Stimulated activated CD4-positive, alpha-beta T cell treated with anti-CD3 and anti-CD28 coated beads, Interleukin-15, amount 100 ng/mL, for 24 hours (primary cell): ENCODE data around the gene DNAH3.
A peak's percentile ranks its signal among the peaks of the same experiment; 100 is the strongest.
"Not testable (repeated sequence)": the region's sequence is repeated elsewhere in the genome, so short reads cannot be mapped to it uniquely, and the experiment has no call there.

Experiments
- DNase-seq: peaks from one replicate; pipeline ENCODE4 v3.0.0-alpha.2; 2020

Gene DNAH3

DNA sequence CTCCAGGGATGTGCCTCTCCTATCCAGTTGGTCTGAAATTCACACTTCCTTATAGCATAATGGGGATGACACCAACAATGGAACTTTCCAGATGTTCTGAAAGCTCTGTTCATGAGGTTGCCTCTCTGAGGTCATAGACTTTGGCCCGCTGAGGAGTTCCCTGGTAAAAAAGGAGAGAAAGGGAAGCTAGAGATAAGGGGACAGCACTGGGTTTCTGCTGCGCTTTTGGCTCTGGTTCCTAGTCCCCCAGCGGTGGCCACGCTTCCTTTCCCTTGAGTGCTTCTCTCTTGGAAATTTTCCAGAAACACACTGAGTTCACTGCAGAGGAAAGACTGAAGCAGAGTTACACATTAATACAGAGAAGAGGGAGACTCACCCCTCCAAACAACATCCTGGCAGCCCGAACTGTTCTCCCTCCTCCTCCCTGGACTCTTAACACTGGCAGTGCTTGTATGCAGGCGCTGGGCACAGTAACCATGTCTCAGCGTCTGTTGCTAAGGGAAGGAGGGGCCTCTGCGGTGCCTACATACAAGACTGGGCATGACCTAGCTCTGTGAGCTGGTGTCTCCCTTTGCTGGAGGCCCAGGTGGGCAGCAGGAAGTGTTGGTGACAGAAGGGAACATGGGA is at the start of gene DNAH3:
DNAH3 (minus strand) TSS at position 472 of the 627 bp plus-strand sequence. CDS start 527 bp downstream, outside the sequence.
- DNase-seq, result no peak

DNA sequence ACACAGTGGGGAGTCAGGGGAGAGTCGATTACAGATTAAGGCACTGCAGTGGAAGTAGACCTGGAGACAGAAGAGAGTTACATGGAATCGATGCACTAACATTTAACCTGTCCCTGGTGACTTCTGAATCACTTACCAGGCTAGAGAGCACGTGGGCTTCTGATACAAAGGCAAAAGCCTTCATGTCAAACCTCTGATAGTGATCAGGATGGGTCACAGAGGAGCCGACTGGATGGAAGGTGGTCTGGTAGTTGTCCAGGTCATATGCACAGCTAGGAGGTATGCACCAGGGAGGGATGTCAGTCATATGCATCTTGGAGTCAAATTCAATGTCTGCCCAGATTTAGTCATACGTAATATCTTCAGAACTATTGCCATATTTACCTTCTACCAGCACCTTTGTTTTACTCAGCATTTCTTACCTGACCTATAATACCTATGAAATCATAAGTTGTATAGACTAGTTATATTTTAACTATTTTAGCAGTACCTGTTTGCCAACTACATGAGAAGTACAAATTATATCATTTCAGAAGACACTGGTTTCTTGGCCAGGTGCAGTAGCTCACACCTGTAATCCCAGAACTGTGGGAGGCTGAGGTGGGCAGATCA is 49.1 kb upstream of the DNAH3 start:
- no peak for DNase-seq

DNA sequence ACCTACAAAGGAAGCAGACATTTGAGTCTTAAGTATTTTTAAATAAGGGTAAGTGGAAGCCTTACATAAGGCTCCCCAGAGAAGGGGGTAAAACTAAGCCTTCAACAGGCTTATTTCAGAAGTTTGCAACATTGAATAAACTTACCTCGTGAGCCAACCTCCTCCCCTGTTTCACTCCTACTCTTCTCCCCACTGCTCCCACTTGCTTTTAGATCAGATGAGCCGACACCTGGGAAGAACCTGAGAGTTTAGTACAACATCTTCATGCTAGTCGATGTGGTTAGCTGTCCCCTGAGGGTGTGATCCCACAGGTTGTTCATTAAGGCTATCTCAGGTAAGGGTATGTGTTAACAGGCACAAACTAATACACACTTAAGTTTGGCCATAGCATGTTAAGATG is 47.0 kb upstream of the DNAH3 start:
- DNase-seq, result no peak

DNA sequence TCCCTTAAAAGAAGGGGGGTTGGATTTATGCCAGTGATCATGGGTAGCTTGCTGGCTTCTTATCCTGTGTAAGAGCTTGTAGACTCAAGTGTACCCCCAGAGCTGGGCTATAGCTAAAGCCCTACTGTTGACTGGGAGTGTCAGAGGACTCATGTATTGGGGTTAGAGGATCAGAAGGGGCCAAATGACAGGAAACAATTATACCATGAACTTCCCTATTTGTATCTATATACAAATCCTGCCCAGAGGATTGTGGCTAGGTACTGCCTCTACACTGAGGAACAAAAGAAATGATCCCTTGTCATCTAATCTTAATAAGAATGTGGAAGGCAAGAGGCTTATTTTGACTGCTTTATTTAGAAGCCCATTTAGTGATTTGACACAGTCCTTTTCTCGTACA is 46.5 kb upstream of the DNAH3 start:
- DNase-seq, result no peak

- not testable (repeated sequence) for DNase-seq
These were observed 44.7 kb upstream of the DNAH3 start for GRCh38 chr16:21195330-21195729.

DNA sequence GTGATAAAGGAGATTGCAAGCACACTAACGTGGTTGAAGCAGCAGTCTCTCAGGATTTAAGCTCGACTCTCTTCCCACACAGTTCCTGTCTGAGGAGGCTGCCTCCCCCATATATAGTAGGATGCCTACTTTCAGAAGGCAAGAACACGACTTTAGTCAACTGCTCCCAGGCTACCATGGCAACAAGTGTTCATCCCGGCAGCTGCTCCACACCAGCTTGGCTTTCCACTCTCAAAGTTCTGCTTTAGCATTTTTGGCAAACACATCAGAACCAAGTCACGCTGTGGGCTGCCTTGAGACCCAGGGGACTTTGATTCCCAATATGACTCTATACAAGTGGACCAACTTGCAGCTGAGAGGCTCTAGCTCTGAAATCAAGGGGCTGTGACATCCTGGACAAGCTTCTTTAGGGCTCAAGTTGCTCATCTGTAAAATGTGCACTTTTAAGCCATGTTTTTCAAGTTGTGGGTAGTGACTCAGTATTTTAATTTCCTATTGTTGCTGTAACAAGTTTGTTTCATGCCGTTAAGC is 44.2 kb upstream of the DNAH3 start:
- DNase-seq, result no peak

- no peak for DNase-seq
These were observed 42.3 kb upstream of the DNAH3 start for GRCh38 chr16:21192991-21193390.

DNA sequence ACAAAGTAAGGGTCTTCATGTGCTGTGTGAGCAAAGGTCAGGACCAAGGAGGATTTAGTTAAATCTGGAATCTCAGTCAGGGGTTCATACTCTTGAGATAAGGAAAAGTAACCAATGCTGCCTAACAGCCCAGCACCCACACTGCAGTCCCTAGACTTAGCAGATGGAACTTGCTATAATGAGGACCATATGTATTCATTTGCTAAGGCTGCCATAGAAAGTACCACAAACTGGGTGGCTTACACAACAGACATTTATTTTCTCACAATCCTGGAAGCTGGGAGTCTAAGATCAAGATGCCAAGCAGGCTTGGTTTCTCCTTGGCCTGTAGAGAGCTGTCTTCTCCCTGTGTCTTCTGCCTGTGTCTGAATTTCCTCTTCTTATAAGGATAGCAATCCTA is 40.0 kb upstream of the DNAH3 start:
- no peak for DNase-seq

DNA sequence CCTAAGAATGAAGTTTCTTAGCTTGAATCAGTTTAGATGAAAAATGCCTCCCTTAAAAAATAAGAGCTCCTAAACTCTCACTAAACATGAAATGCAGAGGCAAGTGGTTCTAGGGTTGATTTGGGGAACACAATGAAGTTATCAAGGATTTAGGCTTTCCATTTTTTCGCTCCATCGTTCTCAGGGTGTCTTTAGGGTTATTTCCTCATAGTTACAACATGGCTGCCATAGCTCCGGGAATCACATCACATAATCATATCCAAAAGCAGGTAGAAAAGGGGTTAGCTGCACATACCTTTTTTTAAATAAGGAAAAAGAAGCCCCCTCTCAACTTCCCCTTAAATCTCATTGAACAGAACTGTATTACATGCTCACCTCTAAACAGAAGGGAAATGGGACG is 39.4 kb upstream of the DNAH3 start:
- no peak for DNase-seq

GRCh38 chr16:21189311-21189710 is 38.7 kb upstream of the DNAH3 start:
- no peak for DNase-seq

DNA sequence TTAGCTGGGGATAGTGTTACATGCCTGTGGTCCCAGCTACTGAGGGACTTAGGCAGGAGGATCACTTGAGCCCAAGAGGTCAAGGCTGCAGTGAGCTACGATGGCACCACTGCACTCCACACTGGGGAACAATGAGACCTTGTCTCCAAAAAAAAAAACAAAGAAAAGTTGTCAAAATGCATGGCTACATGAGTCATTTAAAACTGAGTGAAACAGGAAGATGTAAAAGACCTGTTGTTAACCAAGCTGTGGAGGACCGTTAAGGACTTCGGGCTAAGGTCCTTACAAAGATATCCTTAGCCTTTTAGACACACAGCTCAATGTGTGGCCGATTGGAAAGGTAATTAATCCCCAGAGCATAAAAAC is 35.7 kb upstream of the DNAH3 start:
- DNase-seq, result no peak

DNA sequence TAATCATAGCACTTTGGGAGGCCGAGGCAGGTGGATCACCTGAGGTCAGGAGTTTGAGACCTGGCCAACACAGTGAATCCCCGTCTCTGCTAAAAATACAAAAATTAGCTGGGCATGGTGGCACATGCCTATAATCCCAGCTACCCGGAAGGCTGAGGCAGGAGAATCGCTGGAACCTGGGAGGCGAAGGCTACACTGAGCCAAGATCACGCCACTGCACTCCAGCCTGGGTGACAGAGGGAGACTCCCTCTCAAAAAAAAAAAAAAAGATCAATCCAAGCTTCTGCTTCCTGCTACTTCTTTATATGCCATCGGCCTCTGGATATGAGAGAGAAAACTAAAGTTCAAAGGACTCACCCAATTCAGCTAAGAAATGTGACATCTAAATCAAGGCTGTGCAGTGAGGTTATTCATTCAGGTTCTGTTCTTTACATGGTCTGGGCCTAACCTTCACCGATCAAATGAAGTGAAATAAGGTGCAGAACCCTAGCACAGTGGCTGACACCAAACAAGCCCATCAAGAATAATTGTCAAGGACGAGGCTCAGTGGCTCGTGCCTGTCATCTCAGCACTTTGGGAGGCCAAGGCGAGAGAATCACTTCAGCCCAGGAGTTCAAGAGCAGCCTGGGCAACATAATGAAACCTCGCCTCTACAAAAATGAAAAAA is 35.1 kb upstream of the DNAH3 start:
- DNase-seq, result no peak

GRCh38 chr16:21184834-21185233 is 34.2 kb upstream of the DNAH3 start:
- peak; percentile 56 for DNase-seq

GRCh38 chr16:21183995-21184394 is 33.3 kb upstream of the DNAH3 start:
- DNase-seq, result no peak

- DNase-seq, result no peak
These were observed 29.3 kb upstream of the DNAH3 start for GRCh38 chr16:21179983-21180365.

- no peak for DNase-seq
These were observed 28.7 kb upstream of the DNAH3 start for GRCh38 chr16:21179126-21179982.

DNA sequence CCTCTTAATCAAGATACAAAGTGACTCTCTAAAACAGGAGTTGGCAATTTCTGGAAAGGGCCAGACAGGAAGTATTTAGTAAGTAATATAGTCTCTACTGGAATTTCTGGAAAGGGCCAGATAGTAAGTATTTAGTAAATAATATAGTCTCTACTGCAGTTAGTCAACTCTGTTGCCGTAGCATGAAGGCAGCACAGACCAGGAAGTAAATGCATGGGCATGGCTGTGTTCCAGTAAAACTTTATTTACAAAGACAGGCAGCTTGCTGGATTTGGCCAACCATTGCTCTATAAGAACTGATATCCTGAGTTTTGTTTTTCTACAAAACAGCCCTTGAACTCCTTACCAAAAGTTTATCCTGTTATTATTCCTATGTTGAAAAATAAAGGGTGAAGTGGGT is 24.8 kb upstream of the DNAH3 start:
- no peak for DNase-seq

GRCh38 chr16:21172650-21173049 is 22.0 kb upstream of the DNAH3 start:
- no peak for DNase-seq

DNA sequence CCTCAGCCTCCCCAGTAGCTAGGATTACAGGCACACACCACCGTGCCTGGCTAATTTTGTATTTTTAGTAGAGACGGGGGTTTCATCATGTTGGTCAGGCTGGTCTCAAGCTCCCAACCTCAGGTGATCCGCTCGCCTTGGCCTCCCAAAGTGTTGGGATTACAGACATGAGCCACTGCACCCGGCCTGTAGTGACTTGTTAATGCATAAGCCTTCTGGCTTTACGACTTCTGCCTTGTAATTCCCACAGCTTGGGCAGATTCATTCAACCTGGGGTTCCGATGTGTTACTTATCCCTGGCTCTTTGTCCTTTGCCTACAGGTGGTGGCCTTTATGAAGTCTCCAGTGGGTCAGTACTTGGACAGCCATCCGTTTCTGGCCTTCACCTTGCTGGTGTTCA is 19.5 kb upstream of the DNAH3 start:
- not testable (repeated sequence) for DNase-seq

- DNase-seq, result no peak
These were observed 18.8 kb upstream of the DNAH3 start for GRCh38 chr16:21169249-21169981.

- peak; percentile 41 for DNase-seq
These were observed 17.4 kb upstream of the DNAH3 start for GRCh38 chr16:21167929-21168602.

DNA sequence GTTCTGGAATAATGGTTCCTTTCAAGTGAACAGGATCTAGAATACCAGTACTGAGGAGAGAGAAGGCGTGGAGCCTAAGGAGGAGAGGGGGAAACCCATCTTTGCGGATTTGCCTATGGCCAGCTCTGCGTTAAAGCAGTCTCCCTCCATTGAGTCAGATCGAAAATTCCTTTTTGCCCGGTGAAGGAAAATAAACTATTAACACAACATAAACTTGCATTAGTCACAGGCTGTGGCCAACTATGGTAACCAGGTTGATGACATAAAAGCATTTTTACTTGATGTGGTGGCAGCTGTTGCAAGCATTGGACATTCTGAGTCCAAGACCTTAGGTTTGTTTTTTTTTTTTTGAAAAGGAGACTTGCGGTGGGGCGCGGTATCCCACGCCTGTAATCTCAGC is 16.7 kb upstream of the DNAH3 start:
- DNase-seq, result no peak
